ENCODE measurements around the gene CDV3.
A peak's percentile ranks its signal among the peaks of the same experiment; 100 is the strongest.
"Not testable (repeated sequence)": the region's sequence is repeated elsewhere in the genome, so short reads cannot be mapped to it uniquely, and the experiment has no call there.

The CDV3 gene

GRCh38 chr3:133573629-133574194, at the start of gene CDV3:
TSS of gene CDV3 (plus strand) at chr3:133573686. CDS start at chr3:133574045, 359 bp downstream.
- ATAC-seq = peak; percentile 34 to 39

- ATAC-seq = not testable (repeated sequence)
Observed at GRCh38 chr3:133523758-133524157, 49.7 kb upstream of the CDV3 start.

GRCh38 chr3:133525435-133525834, 48.1 kb upstream of the CDV3 start:
- ATAC-seq = no peak

- ATAC-seq = no peak
Observed at GRCh38 chr3:133527081-133527715, 46.3 kb upstream of the CDV3 start.

GRCh38 chr3:133529809-133530208, 43.7 kb upstream of the CDV3 start:
- ATAC-seq = no peak

- no peak for ATAC-seq
Observed at GRCh38 chr3:133531981-133532380, 41.5 kb upstream of the CDV3 start.

GRCh38 chr3:133532951-133533350, 40.5 kb upstream of the CDV3 start:
- no peak for ATAC-seq

- no peak for ATAC-seq
Observed at GRCh38 chr3:133535971-133536881, 37.3 kb upstream of the CDV3 start.

GRCh38 chr3:133537131-133537530, 36.4 kb upstream of the CDV3 start:
- not testable (repeated sequence) for ATAC-seq

- ATAC-seq = no peak
Observed at GRCh38 chr3:133538154-133538553, 35.3 kb upstream of the CDV3 start.

GRCh38 chr3:133540896-133541674, 32.4 kb upstream of the CDV3 start:
- ATAC-seq = peak in 1 of 2 donors; percentile 24

- no peak for ATAC-seq
Observed at GRCh38 chr3:133542871-133543270, 30.6 kb upstream of the CDV3 start.

GRCh38 chr3:133544983-133545382, 28.5 kb upstream of the CDV3 start:
- ATAC-seq = not testable (repeated sequence)

GRCh38 chr3:133547432-133548041, 25.9 kb upstream of the CDV3 start:
- ATAC-seq = no peak

GRCh38 chr3:133548090-133548489, 25.4 kb upstream of the CDV3 start:
- ATAC-seq = no peak

GRCh38 chr3:133549565-133549964, 23.9 kb upstream of the CDV3 start:
- no peak for ATAC-seq

- ATAC-seq = not testable (repeated sequence)
Observed at GRCh38 chr3:133551589-133551988, 21.9 kb upstream of the CDV3 start.

GRCh38 chr3:133561679-133562078, 11.8 kb upstream of the CDV3 start:
- ATAC-seq = no peak

GRCh38 chr3:133562376-133562775, 11.1 kb upstream of the CDV3 start:
- no peak for ATAC-seq

- ATAC-seq = no peak
Observed at GRCh38 chr3:133563186-133563591, 10.3 kb upstream of the CDV3 start.

GRCh38 chr3:133563816-133564215, 9.7 kb upstream of the CDV3 start:
- no peak for ATAC-seq

- ATAC-seq = no peak
Observed at GRCh38 chr3:133568294-133569014, 5.0 kb upstream of the CDV3 start.
